AG10803 (cell line): ENCODE results near the gene IZUMO1.

ENCODE experiments used
- DNase-seq: peaks from one replicate; pipeline ENCODE4 v3.0.0; 2010; ENCODE audit warnings: low read depth
- H3K4me3 ChIP-seq: 2 replicates; pipeline ENCODE4 v1.5.1; 2011; ENCODE audit warnings: mild to moderate bottlenecking, low read length, control low read depth
- CTCF ChIP-seq: conservative IDR thresholded peaks from 2 replicates; pipeline ENCODE4 v1.5.1; 2011; ENCODE audit warnings: mild to moderate bottlenecking, low read length, control low read depth, inconsistent platforms

The IZUMO1 gene

DNA sequence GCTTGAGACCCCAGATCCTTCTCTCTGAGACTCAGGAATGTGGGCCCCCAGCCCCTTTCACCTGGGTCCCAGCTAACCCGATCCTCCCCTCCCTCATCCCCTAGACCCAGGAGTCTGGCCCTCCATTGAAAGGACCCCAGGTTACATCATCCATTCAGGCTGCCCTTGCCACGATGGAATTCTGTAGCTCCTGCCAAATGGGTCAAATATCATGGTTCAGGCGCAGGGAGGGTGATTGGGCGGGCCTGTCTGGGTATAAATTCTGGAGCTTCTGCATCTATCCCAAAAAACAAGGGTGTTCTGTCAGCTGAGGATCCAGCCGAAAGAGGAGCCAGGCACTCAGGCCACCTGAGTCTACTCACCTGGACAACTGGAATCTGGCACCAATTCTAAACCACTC is 9.1 kb upstream of the IZUMO1 start:
- DNase-seq, result no peak
- TF ChIP-seq CTCF, result no peak
- H3K4me3 ChIP-seq, result no peak overlapping the region

GRCh38 chr19:48755084-48755641 is 8.5 kb upstream of the IZUMO1 start, which contains the start of gene FGF21:
Gene FGF21 (plus strand): TSS chr19:48755524. CDS start chr19:48756237, 713 bp downstream.
- no peak within 1 kb of the TSS for H3K4me3 ChIP-seq
- TF ChIP-seq CTCF, result no peak
- DNase-seq, result no peak

- TF ChIP-seq CTCF, result no peak
- H3K4me3 ChIP-seq, result peak within 1 kb of the TSS; percentile 32
- DNase-seq, result peak; percentile 24
Observed at GRCh38 chr19:48752496-48753365, 6.0 kb upstream of the IZUMO1 start, which contains the start of gene FUT1. Gene FUT1 (minus strand): TSS chr19:48752641. CDS start chr19:48751281, 1,360 bp downstream.

DNA sequence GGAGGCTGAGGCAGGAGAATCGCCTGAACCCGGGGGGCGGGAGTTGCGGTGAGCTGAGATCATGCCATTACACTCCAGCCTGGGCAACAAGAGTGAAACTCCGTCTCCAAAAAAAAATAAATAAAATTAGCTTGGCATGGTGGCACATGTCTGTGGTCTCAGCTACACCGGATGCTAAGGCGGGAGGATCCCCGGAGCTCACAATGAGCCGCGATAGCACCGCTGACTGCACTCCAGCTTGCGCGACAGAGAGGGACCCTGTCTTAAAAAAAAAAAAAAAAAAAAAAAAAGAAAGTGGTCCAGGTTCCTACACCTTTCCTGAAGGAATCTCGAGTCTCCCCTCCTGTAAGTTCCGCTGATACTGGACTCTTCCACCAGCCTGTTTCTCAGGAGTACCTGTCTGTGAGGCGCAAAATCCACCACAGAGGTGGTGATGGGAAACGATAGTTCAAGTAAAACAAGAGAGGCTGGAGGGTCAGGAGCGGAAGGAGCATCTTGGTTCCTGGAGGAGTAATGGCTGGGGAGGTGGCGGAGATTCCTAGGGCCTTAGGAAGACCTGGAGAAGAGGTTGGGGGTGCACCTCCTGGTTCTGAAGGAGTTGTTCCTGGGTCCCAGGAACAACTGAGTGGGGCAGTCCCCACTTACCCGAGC is 5.3 kb upstream of the IZUMO1 start:
- peak overlapping the region; percentile 32 for H3K4me3 ChIP-seq
- DNase-seq, result no peak
- no peak for TF ChIP-seq CTCF

- DNase-seq, result no peak
- H3K4me3 ChIP-seq, result no peak overlapping the region
- no peak for TF ChIP-seq CTCF
Observed at GRCh38 chr19:48750771-48751504, 4.2 kb upstream of the IZUMO1 start.

- H3K4me3 ChIP-seq, result no peak overlapping the region
- TF ChIP-seq CTCF, result no peak
- no peak for DNase-seq
Observed at GRCh38 chr19:48750351-48750750, 3.6 kb upstream of the IZUMO1 start.
